GM19452 (cell line): ENCODE measurements around the gene FSCB.
"Not testable (repeated sequence)": the region's sequence is repeated elsewhere in the genome, so short reads cannot be mapped to it uniquely, and the experiment has no call there.

Source experiments
- ATAC-seq: cut with Tn5 transposase; IDR thresholded peaks from one replicate; pipeline ENCODE4 v1.9.1; 2021; ENCODE audit not compliant: unreplicated experiment

FSCB gene

GRCh38 chr14:44507183-44507582, at the start of gene FSCB:
TSS of gene FSCB (minus strand) at chr14:44507283. CDS start at chr14:44506987, 296 bp downstream.
- ATAC-seq: no peak

GRCh38 chr14:44531658-44532057, 24.6 kb upstream of the FSCB start:
- ATAC-seq: no peak

- no peak for ATAC-seq
Observed at GRCh38 chr14:44530475-44530874, 23.4 kb upstream of the FSCB start.

- no peak for ATAC-seq
Observed at GRCh38 chr14:44529026-44529425, 21.9 kb upstream of the FSCB start.

- ATAC-seq: no peak
Observed at GRCh38 chr14:44528180-44528579, 21.1 kb upstream of the FSCB start.

- no peak for ATAC-seq
Observed at GRCh38 chr14:44525237-44525636, 18.2 kb upstream of the FSCB start.

GRCh38 chr14:44515668-44516067, 8.6 kb upstream of the FSCB start:
- not testable (repeated sequence) for ATAC-seq

GRCh38 chr14:44508834-44509233, 1.8 kb upstream of the FSCB start:
- ATAC-seq: no peak

- no peak for ATAC-seq
Observed at GRCh38 chr14:44505588-44505987, 1.5 kb downstream of the FSCB start.

GRCh38 chr14:44497148-44497547, 9.9 kb downstream of the FSCB start:
- ATAC-seq: no peak

GRCh38 chr14:44494137-44494536, 12.9 kb downstream of the FSCB start:
- ATAC-seq: no peak

GRCh38 chr14:44490966-44491365, 16.1 kb downstream of the FSCB start:
- no peak for ATAC-seq

GRCh38 chr14:44477953-44478352, 29.1 kb downstream of the FSCB start:
- ATAC-seq: no peak

GRCh38 chr14:44468771-44469170, 38.3 kb downstream of the FSCB start:
- no peak for ATAC-seq

GRCh38 chr14:44463356-44464004, 43.6 kb downstream of the FSCB start:
- ATAC-seq: no peak

- no peak for ATAC-seq
Observed at GRCh38 chr14:44462381-44462780, 44.7 kb downstream of the FSCB start.

- ATAC-seq: no peak
Observed at GRCh38 chr14:44461811-44462210, 45.3 kb downstream of the FSCB start.
